Natural killer cell (primary cell): ENCODE results near the gene METTL22. TPM values are rescaled to one million over a fixed set of nuclear protein-coding genes. Genes with fewer than 3 reads are reported as not detected.

Experiments
- ATAC-seq, 3 donors: fragments of 150-1000 bp in 2 of 3; fragments of 200-7000 bp in 1 of 3; cut with Tn5 transposase; 1 replicate in 1 of 3; 2 replicates in 2 of 3; pipeline ENCODE4 v1.10.0; 2021; ENCODE audit warnings: mild to moderate bottlenecking in 2 of 3, moderate library complexity in 2 of 3
- DNase-seq, 2 donors: peaks; one replicate each; pipeline versions ENCODE4 v3.0.0 to v3.0.0-alpha.2; 2013 to 2021; ENCODE audit warnings: mixed read lengths in 1 of 2
- H3K27ac ChIP-seq: one replicate; pipeline ENCODE4 v1.5.1; 2013; ENCODE audit warnings: mild to moderate bottlenecking, low read length
- H3K27me3 ChIP-seq: one replicate; pipeline ENCODE4 v1.6.1; 2013; ENCODE audit warnings: low read length; ENCODE audit not compliant: control insufficient read depth, insufficient read depth
- H3K36me3 ChIP-seq: one replicate; pipeline ENCODE4 v1.6.1; 2013; ENCODE audit warnings: low read length; ENCODE audit not compliant: control insufficient read depth, insufficient read depth
- H3K4me1 ChIP-seq: one replicate; pipeline ENCODE4 v1.6.1; 2013; ENCODE audit warnings: low read length; ENCODE audit not compliant: control insufficient read depth, insufficient read depth
- H3K4me3 ChIP-seq: one replicate; pipeline ENCODE4 v1.5.1; 2013; ENCODE audit warnings: low read length
- H3K9me3 ChIP-seq: one replicate; pipeline ENCODE4 v1.6.1; 2013; ENCODE audit warnings: low read length; ENCODE audit not compliant: control insufficient read depth, insufficient read depth
- H3K27ac Mint-ChIP-seq, 2 donors: one replicate each; pipeline ENCODE4 v1.8.0; 2022; ENCODE audit warnings: mild to moderate bottlenecking in 2 of 2, mixed read lengths in 2 of 2, moderate library complexity in 1 of 2
- H3K27me3 Mint-ChIP-seq, 2 donors: one replicate each; pipeline ENCODE4 v1.8.0; 2022; ENCODE audit warnings: low read depth in 2 of 2, mixed read lengths in 2 of 2
- H3K36me3 Mint-ChIP-seq: one replicate; pipeline ENCODE4 v1.8.0; 2022; ENCODE audit warnings: mixed read lengths
- H3K4me1 Mint-ChIP-seq, 2 donors: one replicate each; pipeline ENCODE4 v1.8.0; 2022; ENCODE audit warnings: mixed read lengths in 2 of 2
- H3K4me3 Mint-ChIP-seq: one replicate; pipeline ENCODE4 v1.8.0; 2022; ENCODE audit warnings: mild to moderate bottlenecking, moderate library complexity, mixed read lengths
- H3K9me3 Mint-ChIP-seq, 2 donors: one replicate each; pipeline ENCODE4 v1.8.0; 2022; ENCODE audit warnings: mixed read lengths in 2 of 2
- CTCF ChIP-seq: fragments of 200-600 bp; IDR thresholded peaks from one replicate; pipeline ENCODE4 v1.8.0; 2022; ENCODE audit warnings: antibody characterized with exemption
- WGBS: methylation state at CpG from one replicate; pipeline ENCODE4 v1.1.7; 2013; ENCODE audit warnings: missing lambda C conversion rate; ENCODE audit not compliant: insufficient coverage; 5-methylcytosine and 5-hydroxymethylcytosine counted together
- intact Hi-C: fragments of 100-400 bp; cut with micrococcal nuclease; formaldehyde crosslinking; loops from one replicate; pipeline ENCODE4 v1.14.2; 2022
- total RNA-seq, 4 donors: library from RNA; stranded (reverse); fragments of 120-200 nt in 1 of 4; gene quantifications; one replicate each; pipeline versions ENCODE4 v1.2.3 to v1.2.4, GENCODE V29; 2013 to 2022

METTL22 gene
- total RNA-seq, 3 donors from 2014 or later (not counting 1 experiment from before 2014, with no cell fraction given): 27.1 to 45.8 (median 38.9) TPM

GRCh38 chr16:8625491-8626087 is 4.1 kb downstream of the METTL22 start:
- peaks cover 45% of the 10 kb centered on the region for H3K36me3 ChIP-seq
- H3K9me3 ChIP-seq: no peaks in the 10 kb centered on the region
- 97% methylated on average over 10 of the region's 10 CpGs for WGBS

GRCh38 chr16:8626946-8627345 is 5.4 kb downstream of the METTL22 start:
- Mint-ChIP-seq H3K9me3 (no peaks in the 10 kb centered on the region), H3K4me1 (peaks cover 9 to 17% of the 10 kb centered on the region in 2 donors), H3K27me3 (no peaks in the 10 kb centered on the region), H3K36me3 (peaks cover 20% of the 10 kb centered on the region), H3K4me3 (no peak overlapping the region), H3K27ac (peak overlapping the region in 1 of 2 donors; percentile 33)
- intact Hi-C loops: no loop called here
- H3K36me3 ChIP-seq: peaks cover 56% of the 10 kb centered on the region
- ATAC-seq (no peak), DNase-seq (no peak)
- H3K4me1 ChIP-seq: peaks cover 8% of the 10 kb centered on the region
- no peaks in the 10 kb centered on the region for H3K9me3 ChIP-seq
- no peak overlapping the region for H3K27ac ChIP-seq
- H3K4me3 ChIP-seq: no peak overlapping the region
- 92% methylated on average over 8 of the region's 8 CpGs for WGBS
- no peak for TF ChIP-seq CTCF
- no peaks in the 10 kb centered on the region for H3K27me3 ChIP-seq

More at GRCh38 chr16:8625491-8626087, 4.1 kb downstream of the METTL22 start:
- intact Hi-C loops: no loop called here
- DNase-seq (no peak), ATAC-seq (no peak)
- no peak overlapping the region for H3K4me3 ChIP-seq
- no peak overlapping the region for H3K27ac ChIP-seq
- no peak overlapping the region for H3K27ac Mint-ChIP-seq
- H3K27me3 ChIP-seq: no peaks in the 10 kb centered on the region
- H3K4me1 Mint-ChIP-seq: peaks cover 11 to 19% of the 10 kb centered on the region in 2 donors
- no peaks in the 10 kb centered on the region for H3K27me3 Mint-ChIP-seq
- H3K4me1 ChIP-seq: peaks cover 13% of the 10 kb centered on the region
- no peak overlapping the region for H3K4me3 Mint-ChIP-seq
- TF ChIP-seq CTCF: no peak
- H3K36me3 Mint-ChIP-seq: peaks cover 20% of the 10 kb centered on the region
- H3K9me3 Mint-ChIP-seq: no peaks in the 10 kb centered on the region

- Histone ChIP-seq H3K36me3 (peaks cover 56% of the 10 kb centered on the region), H3K4me1 (peaks cover 8% of the 10 kb centered on the region), H3K9me3 (no peaks in the 10 kb centered on the region), H3K27me3 (no peaks in the 10 kb centered on the region), H3K4me3 (no peak overlapping the region), H3K27ac (no peak overlapping the region)
- no peak for ATAC-seq
- intact Hi-C loops: no loop called here
- Mint-ChIP-seq H3K27ac (peak overlapping the region in 1 of 2 donors; percentile 33), H3K9me3 (no peaks in the 10 kb centered on the region), H3K4me3 (no peak overlapping the region), H3K27me3 (no peaks in the 10 kb centered on the region), H3K36me3 (peaks cover 25% of the 10 kb centered on the region), H3K4me1 (peaks cover 9 to 12% of the 10 kb centered on the region in 2 donors)
- TF ChIP-seq CTCF: no peak
- WGBS: 96% methylated on average over 4 of the region's 4 CpGs
- DNase-seq: no peak
Observed at GRCh38 chr16:8627456-8627855, 6.0 kb downstream of the METTL22 start.
